T-helper 1 cell treated with Interleukin-12 subunit alpha and Interleukin-12 subunit beta and Interleukin-4 antibody, amounts not matched to agents 30 μg/mL and 1 μg/mL, for 36 hours (primary cell): ENCODE data around the gene ESYT1.

Experiments used
- H3K27ac Mint-ChIP-seq: one replicate; pipeline ENCODE4 v1.8.0; 2021; ENCODE audit warnings: mild to moderate bottlenecking, mixed read lengths
- H3K27me3 Mint-ChIP-seq: one replicate; pipeline ENCODE4 v1.8.0; 2021; ENCODE audit warnings: low read depth, mixed read lengths
- H3K36me3 Mint-ChIP-seq: one replicate; pipeline ENCODE4 v1.8.0; 2021; ENCODE audit warnings: low read depth, mixed read lengths
- H3K4me1 Mint-ChIP-seq: one replicate; pipeline ENCODE4 v1.8.0; 2021; ENCODE audit warnings: low read depth, mixed read lengths
- H3K4me3 Mint-ChIP-seq: one replicate; pipeline ENCODE4 v1.8.0; 2021; ENCODE audit warnings: mild to moderate bottlenecking, moderate library complexity, mixed read lengths
- H3K9me3 Mint-ChIP-seq: one replicate; pipeline ENCODE4 v1.8.0; 2021; ENCODE audit warnings: mixed read lengths

ESYT1 gene

DNA sequence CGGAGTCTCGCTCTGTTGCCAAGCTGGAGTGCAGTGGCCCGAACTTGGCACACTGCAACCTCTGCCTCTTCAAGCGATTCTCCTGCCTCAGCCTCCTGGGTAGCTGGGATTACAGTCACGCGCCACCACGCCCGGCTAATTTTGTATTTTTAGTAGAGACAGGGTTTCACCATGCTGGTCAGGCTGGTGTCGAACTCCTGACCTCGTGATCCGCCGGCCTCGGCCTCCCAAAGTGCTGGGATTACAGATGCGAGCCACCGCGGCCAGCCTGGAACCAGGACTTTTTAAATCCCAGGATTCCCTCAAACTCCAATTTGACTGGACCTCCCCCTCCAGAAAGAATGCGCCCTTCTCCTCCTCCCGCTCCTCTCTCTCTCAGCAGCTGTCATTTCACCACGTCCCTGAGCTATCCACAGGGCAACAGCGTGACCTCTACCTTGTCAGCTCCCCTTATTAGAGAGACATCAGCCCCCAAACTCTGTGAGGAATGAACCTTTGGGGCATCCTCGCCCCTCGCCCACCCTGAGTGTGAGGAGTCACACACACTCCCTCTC, 2.0 kb downstream of the ESYT1 start:
- Mint-ChIP-seq H3K27me3 (no peaks in the 10 kb centered on the region), H3K9me3 (peaks cover 6% of the 10 kb centered on the region), H3K36me3 (peaks cover 43% of the 10 kb centered on the region), H3K27ac (peak overlapping the region; percentile 93), H3K4me3 (peak overlapping the region; percentile 96), H3K4me1 (peaks cover 47% of the 10 kb centered on the region)

DNA sequence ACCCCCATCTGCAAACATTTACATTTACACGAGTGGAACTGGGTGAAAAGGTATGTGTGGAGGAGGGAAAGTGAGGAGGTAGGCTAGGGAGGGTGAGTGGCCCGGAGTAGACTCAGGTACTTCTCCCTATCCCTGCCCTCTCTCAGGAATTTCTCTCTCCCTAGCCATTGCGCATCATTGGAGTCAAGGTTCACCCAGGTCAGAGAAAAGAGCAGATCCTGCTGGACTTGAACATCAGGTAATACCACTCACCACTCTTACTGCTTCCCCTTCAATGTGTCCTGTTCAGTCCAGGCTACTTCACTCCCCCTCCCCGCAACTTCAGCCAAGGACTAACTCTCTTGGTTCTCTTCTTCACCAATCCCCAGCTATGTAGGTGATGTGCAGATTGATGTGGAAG, 2.8 kb downstream of the ESYT1 start:
- Mint-ChIP-seq H3K36me3 (peaks cover 44% of the 10 kb centered on the region), H3K4me1 (peaks cover 46% of the 10 kb centered on the region), H3K4me3 (peak overlapping the region; percentile 96), H3K27me3 (no peaks in the 10 kb centered on the region), H3K9me3 (peaks cover 6% of the 10 kb centered on the region), H3K27ac (peak overlapping the region; percentile 55)

DNA sequence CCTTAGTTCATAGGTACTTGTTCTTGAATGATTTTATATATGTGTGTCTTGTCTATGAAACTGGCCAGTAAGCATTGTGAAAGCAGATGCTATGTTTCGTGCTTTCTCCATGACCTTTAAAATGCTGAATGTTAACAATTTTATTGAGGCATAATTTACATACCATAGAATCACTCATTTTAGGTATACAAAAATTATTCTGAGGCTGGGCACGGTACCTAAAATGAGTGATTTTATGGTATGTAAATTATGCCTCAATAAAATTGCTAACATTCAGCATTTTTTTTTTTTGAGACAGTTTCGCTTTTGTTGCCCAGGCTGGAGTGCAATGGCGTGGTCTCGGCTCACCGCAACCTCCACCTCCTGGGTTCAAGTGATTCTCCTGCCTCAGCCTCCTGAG, 6.8 kb downstream of the ESYT1 start:
- Mint-ChIP-seq H3K4me1 (peaks cover 49% of the 10 kb centered on the region), H3K4me3 (no peak overlapping the region)

DNA sequence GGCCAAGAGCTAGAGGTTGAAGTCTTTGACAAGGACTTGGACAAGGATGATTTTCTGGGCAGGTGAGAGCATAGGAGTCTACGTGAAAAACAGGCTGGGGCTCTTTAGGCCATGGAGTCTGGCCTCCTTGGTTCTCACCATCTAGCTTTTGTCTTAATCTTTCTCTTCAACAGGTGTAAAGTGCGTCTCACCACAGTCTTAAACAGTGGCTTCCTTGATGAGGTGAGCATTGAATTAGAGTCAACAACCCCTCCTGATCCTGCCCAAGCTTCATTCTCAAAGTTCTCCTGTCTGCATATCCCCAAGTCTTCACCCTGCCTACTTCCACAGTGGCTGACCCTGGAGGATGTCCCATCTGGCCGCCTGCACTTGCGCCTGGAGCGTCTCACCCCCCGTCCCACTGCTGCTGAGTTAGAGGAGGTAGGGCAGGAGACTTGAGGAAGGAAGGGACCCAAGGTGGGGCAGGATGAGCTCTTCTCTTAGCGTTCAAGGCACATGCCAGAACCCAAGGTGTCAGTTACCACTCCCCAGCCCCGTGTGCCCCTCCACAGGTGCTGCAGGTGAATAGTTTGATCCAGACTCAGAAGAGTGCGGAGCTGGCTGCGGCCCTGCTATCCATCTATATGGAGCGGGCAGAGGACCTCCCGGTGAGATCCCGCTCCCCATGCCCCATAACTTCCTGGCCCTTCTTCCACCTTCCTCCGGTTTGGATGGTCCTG, 9.9 kb downstream of the ESYT1 start:
- H3K27me3 Mint-ChIP-seq = no peaks in the 10 kb centered on the region
- no peak overlapping the region for H3K4me3 Mint-ChIP-seq
- no peaks in the 10 kb centered on the region for H3K9me3 Mint-ChIP-seq
- H3K4me1 Mint-ChIP-seq = peaks cover 36% of the 10 kb centered on the region
- H3K36me3 Mint-ChIP-seq = peaks cover 72% of the 10 kb centered on the region
- peak overlapping the region; percentile 78 for H3K27ac Mint-ChIP-seq

More for the DNA sequence above, 6.8 kb downstream of the ESYT1 start:
- peaks cover 6% of the 10 kb centered on the region for H3K9me3 Mint-ChIP-seq
- H3K36me3 Mint-ChIP-seq = peaks cover 75% of the 10 kb centered on the region
- no peaks in the 10 kb centered on the region for H3K27me3 Mint-ChIP-seq
- no peak overlapping the region for H3K27ac Mint-ChIP-seq

DNA sequence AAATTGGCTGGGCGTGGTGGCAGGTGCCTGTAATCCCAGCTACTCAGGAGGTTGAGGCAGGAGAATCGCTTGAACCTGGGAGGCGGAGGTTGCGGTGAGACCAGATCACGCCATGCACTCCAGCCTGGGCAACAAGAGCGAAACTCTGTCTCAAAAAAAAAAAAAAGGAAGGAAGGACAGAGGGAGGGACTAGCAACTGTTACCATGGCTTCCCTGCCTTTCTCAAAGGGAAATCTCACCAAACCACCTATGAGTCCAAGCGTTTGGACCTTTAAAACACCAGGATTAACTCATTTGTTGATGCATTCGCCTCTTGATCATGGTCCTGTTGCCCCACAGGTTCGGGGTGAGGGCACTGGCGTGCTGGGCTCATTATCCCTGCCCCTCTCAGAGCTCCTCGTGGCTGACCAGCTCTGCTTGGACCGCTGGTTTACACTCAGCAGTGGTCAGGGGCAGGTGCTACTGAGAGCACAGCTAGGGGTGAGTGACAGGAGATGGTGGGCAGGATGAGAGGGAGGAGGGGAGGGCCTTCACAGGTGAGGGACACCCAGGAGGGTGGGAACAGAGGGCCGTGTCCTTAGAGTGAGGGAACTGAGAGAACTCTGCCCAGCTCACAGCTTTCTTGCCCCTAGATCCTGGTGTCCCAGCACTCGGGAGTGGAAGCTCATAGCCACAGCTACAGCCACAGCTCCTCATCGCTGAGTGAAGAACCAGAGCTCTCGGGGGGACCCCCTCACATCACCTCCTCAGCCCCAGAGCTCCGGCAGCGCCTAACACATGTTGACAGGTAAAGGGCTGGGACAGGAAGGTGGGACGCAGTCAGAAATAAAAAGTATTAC, 14.1 kb downstream of the ESYT1 start:
- peaks cover 72% of the 10 kb centered on the region for H3K36me3 Mint-ChIP-seq
- H3K4me3 Mint-ChIP-seq = no peak overlapping the region
- peaks cover 36% of the 10 kb centered on the region for H3K4me1 Mint-ChIP-seq
- no peaks in the 10 kb centered on the region for H3K9me3 Mint-ChIP-seq
- peak overlapping the region; percentile 52 for H3K27ac Mint-ChIP-seq
- no peaks in the 10 kb centered on the region for H3K27me3 Mint-ChIP-seq

DNA sequence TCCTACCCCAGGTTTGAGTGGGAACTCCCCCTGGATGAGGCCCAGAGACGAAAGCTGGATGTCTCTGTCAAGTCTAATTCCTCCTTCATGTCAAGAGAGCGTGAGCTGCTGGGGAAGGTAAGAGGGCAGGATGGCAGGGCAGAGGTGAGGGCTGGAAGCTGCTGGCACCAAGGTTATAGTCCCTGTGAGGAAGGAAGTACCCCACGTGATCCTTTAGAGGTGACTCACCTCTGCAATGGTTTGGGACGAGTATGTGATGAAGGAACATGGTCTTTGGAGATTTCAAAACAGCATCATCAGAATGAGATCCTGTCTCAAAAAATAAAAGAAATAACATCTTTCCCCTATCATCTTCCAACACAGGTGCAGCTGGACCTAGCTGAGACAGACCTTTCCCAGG, 15.2 kb downstream of the ESYT1 start:
- Mint-ChIP-seq H3K27me3 (no peaks in the 10 kb centered on the region), H3K4me3 (no peak overlapping the region), H3K4me1 (peaks cover 28% of the 10 kb centered on the region), H3K27ac (peak overlapping the region; percentile 73), H3K36me3 (peaks cover 62% of the 10 kb centered on the region), H3K9me3 (no peaks in the 10 kb centered on the region)

DNA sequence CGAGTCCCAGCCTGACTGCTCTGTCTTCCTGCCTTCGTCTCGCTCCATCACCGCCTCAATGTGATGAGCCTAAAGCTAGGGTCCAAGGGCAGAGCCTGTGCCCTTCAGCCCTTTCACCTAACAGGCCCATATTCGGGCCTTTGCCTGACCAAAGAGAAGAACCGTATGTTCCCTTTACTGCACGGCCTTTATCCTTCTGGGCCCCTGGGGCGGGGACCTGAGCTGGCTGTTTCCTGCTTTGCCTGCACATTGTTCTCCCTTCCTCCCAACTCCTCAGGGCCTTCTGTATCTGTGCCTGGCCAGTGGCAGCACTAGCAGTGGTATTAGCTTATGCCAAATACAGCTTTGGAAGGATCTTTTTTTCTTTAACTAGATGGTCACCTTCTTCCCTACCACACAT, 15.8 kb downstream of the ESYT1 start:
- no peaks in the 10 kb centered on the region for H3K27me3 Mint-ChIP-seq
- H3K27ac Mint-ChIP-seq = no peak overlapping the region
- no peaks in the 10 kb centered on the region for H3K9me3 Mint-ChIP-seq
- peaks cover 22% of the 10 kb centered on the region for H3K4me1 Mint-ChIP-seq
- H3K4me3 Mint-ChIP-seq = no peak overlapping the region
- H3K36me3 Mint-ChIP-seq = peaks cover 56% of the 10 kb centered on the region

DNA sequence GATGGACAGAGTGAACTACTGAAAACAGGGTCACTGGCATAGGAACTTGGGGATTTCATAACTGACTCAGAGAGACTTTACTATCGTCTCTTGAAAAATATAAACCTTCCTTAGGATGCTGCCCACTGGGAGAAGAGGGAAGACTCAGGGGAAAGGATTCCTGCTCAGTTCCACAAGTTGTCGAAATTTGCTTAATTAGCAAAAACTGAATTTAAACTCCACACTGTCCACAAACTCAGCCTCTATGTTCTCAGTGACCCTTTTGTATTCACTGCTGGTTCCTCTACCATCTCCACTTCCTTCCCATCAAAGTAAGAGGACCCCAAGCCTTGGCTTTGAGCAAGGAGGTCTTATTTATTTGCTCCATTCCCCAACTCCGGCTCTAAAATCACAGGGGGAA, 17.1 kb downstream of the ESYT1 start:
- H3K27ac Mint-ChIP-seq = no peak overlapping the region
- peaks cover 46% of the 10 kb centered on the region for H3K36me3 Mint-ChIP-seq
- H3K4me1 Mint-ChIP-seq = peaks cover 20% of the 10 kb centered on the region
- H3K27me3 Mint-ChIP-seq = no peaks in the 10 kb centered on the region
- no peak overlapping the region for H3K4me3 Mint-ChIP-seq
- H3K9me3 Mint-ChIP-seq = no peaks in the 10 kb centered on the region

DNA sequence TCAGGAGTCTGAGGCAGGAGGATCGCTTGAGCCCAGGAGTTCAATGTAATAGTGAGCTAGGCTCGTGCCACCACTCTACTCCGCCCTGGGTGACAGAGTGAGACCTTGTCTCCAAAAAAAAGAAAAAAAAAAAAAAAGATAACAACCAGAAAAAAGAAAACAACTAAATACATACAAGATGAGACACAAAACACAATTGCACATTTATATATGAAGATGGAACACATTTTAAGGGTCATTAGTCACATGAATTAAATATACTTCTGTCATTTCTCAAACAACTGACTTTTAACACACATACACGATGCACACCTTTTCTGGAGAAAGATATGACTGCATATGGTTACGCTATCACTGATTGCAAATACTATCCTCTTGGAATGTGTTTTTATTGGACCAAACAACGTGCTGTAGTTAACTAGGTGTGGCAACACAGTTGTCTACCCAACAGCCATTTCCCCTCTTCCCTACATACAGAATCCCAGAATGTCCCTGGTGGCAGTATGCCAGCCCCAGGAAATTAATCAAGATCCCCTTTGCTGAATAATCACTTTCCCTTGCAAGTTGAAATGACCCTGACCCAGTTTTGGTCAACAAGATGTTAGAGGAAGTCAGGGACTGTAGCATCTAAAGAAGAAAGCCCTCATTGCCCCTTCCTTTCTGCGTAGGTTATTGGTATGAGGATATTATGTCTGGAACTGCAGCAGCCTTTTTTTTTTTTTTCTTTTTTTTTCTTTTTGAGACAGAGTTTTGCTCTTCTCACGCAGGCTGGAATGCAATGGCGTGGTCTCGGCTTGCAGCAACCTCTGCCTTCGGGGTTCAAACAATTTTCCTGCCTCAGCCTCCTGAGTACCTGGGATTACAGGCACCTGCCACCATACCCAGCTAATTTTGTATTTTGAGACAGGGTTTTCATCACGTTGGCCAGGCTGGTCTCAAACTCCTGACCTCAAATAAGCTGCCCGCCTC, 18.7 kb downstream of the ESYT1 start:
- no peak overlapping the region for H3K4me3 Mint-ChIP-seq
- peaks cover 26% of the 10 kb centered on the region for H3K4me1 Mint-ChIP-seq
- no peaks in the 10 kb centered on the region for H3K9me3 Mint-ChIP-seq
- H3K27ac Mint-ChIP-seq = no peak overlapping the region
- no peaks in the 10 kb centered on the region for H3K27me3 Mint-ChIP-seq
- H3K36me3 Mint-ChIP-seq = peaks cover 37% of the 10 kb centered on the region

DNA sequence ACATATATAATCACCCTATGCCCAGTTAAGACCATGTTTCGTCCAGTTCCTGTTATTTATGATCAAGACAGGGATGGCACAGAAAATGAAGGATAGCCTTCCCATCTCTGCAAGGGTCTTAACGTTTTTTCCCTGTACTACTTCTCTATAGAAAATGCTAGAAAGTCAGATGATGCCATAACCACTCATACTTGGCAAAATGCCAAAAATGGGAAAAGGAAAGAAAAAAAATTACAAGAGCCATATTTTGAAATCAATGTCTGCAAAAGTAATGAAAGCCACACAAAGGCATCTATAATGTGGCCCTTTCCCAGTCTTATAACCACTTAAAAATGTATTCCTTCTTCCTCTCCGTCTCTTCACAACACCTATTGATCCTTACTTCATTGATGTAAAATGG, 22.5 kb downstream of the ESYT1 start:
- peaks cover 36% of the 10 kb centered on the region for H3K4me1 Mint-ChIP-seq
- no peaks in the 10 kb centered on the region for H3K9me3 Mint-ChIP-seq
- peaks cover 6% of the 10 kb centered on the region for H3K36me3 Mint-ChIP-seq
- H3K4me3 Mint-ChIP-seq = peak overlapping the region; percentile 14
- peak overlapping the region; percentile 100 for H3K27ac Mint-ChIP-seq
- no peaks in the 10 kb centered on the region for H3K27me3 Mint-ChIP-seq

DNA sequence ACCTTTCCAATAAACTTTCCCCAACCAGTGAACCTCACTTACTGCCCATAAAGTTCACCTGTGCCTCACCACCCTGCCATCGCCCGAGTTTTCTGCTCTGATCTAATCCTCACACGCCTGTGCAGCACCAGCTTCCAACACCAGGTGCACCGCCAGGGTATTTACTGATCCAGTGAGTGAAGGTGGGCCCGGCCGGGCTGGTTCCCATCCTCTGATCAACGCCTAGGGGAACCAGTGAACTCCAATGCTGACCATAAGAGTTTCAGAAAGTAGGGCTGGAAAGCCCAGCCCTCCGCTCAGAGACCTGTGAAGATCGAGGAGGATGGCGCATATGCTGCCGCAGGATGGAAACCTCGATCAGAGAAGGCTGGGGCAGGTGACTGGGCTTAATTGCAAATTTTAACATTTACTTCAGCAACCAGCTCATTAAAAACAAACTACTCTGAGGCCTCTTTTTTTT, 23.6 kb downstream of the ESYT1 start:
- peak overlapping the region; percentile 90 for H3K4me3 Mint-ChIP-seq
- H3K27me3 Mint-ChIP-seq = no peaks in the 10 kb centered on the region
- no peaks in the 10 kb centered on the region for H3K9me3 Mint-ChIP-seq
- H3K27ac Mint-ChIP-seq = peak overlapping the region; percentile 100
- H3K4me1 Mint-ChIP-seq = peaks cover 36% of the 10 kb centered on the region
- H3K36me3 Mint-ChIP-seq = peaks cover 6% of the 10 kb centered on the region

DNA sequence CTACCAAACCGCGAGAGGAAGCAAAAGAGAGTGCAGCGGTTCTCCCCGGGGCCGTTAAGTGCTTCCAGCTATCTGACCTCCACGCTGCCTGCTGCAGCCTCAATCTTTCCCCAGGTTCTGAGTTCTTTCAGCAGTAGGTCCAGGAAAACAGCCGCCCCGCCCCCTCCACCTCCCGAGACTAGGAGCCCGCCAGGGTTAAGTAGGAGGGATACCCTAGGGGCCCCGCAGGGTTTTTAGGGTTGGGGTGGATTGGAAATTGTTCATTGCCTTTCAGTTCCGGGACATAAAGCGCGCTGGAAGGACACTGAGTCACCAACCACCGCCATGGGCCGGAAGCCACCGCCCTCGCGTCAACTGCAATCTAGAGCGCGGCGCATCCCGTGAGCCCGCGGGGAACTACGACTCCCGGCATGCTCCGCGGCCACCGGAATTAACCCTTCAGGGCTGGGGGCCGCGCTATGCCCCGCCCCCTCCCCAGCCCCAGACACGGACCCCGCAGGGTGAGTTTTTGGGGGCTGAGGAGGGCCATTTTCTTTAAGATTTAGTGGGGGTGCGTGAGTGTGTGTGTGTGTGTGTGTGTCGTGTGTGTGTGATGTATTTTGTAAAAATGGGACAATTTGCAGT, 24.2 kb downstream of the ESYT1 start, which contains the start of gene MYL6B:
Gene MYL6B, plus strand, starts transcription at position 456 of the 624 bp plus-strand sequence. CDS start 1,332 bp downstream, outside the sequence.
- Mint-ChIP-seq H3K27ac (peak within 1 kb of the TSS; percentile 100), H3K9me3 (no peaks in the 10 kb centered on the region), H3K4me3 (peak within 1 kb of the TSS; percentile 90), H3K36me3 (peaks cover 7% of the 10 kb centered on the region), H3K4me1 (peaks cover 37% of the 10 kb centered on the region), H3K27me3 (no peaks in the 10 kb centered on the region)

DNA sequence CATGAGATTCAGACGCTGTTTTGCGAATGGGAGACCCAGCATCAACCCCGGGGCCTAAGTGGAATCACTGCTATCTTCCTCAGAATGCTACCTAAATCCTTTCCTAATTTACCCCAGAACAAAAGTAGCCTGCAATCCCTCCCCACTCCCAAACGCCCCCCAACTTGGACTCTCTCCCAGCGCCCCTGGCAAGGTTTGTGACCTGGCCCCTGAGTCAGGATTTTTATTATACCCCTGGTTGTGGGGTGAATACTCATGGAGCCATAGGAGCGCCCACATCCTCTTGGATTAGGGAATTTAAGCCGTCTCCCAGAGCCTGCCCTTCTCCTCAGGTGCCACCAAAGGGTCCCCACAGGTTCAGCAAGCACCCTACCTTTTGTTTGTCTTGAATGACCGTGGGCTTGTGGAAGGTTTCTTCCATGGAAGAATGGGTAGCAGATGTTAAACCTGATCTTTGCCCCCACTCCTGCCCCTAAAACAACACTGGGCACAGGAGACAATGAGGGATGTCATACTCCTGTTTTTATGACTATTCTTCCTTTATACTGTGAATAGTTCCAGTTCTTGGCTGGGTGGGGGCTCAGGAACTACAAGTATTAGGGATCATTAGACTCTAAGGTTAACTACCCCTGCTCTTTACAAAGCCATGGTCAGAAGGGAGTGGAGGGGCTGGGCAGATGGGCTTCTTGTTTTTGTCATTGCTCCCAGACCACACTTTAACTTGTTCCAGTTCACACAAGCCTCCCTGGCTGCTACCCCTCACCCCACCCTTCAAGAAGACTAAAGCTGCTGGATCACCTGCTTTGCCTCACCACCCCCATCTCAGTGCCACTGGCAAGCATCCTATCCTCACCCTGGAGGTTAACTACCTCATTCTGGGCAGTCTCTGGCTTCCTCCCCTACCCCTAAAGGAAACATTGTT, 24.9 kb downstream of the ESYT1 start:
- no peaks in the 10 kb centered on the region for H3K27me3 Mint-ChIP-seq
- H3K27ac Mint-ChIP-seq = peak overlapping the region; percentile 100
- H3K4me3 Mint-ChIP-seq = peak overlapping the region; percentile 90
- H3K9me3 Mint-ChIP-seq = no peaks in the 10 kb centered on the region
- H3K36me3 Mint-ChIP-seq = peaks cover 8% of the 10 kb centered on the region
- peaks cover 40% of the 10 kb centered on the region for H3K4me1 Mint-ChIP-seq
